Endometrium (tissue), 2 donors: Measurements from ENCODE around the gene USP40.
"Not testable (repeated sequence)": the region's sequence is repeated elsewhere in the genome, so short reads cannot be mapped to it uniquely, and the experiment has no call there.

Source experiments
- FAIRE-seq: peaks from 2 replicates; lab custom pipeline; 2012; peaks lifted over from hg19 to GRCh38; lab: Jason Lieb, UNC
- donor health status: control.
- donor health status: control.

The USP40 gene, protein sequence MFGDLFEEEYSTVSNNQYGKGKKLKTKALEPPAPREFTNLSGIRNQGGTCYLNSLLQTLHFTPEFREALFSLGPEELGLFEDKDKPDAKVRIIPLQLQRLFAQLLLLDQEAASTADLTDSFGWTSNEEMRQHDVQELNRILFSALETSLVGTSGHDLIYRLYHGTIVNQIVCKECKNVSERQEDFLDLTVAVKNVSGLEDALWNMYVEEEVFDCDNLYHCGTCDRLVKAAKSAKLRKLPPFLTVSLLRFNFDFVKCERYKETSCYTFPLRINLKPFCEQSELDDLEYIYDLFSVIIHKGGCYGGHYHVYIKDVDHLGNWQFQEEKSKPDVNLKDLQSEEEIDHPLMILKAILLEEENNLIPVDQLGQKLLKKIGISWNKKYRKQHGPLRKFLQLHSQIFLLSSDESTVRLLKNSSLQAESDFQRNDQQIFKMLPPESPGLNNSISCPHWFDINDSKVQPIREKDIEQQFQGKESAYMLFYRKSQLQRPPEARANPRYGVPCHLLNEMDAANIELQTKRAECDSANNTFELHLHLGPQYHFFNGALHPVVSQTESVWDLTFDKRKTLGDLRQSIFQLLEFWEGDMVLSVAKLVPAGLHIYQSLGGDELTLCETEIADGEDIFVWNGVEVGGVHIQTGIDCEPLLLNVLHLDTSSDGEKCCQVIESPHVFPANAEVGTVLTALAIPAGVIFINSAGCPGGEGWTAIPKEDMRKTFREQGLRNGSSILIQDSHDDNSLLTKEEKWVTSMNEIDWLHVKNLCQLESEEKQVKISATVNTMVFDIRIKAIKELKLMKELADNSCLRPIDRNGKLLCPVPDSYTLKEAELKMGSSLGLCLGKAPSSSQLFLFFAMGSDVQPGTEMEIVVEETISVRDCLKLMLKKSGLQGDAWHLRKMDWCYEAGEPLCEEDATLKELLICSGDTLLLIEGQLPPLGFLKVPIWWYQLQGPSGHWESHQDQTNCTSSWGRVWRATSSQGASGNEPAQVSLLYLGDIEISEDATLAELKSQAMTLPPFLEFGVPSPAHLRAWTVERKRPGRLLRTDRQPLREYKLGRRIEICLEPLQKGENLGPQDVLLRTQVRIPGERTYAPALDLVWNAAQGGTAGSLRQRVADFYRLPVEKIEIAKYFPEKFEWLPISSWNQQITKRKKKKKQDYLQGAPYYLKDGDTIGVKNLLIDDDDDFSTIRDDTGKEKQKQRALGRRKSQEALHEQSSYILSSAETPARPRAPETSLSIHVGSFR

DNA sequence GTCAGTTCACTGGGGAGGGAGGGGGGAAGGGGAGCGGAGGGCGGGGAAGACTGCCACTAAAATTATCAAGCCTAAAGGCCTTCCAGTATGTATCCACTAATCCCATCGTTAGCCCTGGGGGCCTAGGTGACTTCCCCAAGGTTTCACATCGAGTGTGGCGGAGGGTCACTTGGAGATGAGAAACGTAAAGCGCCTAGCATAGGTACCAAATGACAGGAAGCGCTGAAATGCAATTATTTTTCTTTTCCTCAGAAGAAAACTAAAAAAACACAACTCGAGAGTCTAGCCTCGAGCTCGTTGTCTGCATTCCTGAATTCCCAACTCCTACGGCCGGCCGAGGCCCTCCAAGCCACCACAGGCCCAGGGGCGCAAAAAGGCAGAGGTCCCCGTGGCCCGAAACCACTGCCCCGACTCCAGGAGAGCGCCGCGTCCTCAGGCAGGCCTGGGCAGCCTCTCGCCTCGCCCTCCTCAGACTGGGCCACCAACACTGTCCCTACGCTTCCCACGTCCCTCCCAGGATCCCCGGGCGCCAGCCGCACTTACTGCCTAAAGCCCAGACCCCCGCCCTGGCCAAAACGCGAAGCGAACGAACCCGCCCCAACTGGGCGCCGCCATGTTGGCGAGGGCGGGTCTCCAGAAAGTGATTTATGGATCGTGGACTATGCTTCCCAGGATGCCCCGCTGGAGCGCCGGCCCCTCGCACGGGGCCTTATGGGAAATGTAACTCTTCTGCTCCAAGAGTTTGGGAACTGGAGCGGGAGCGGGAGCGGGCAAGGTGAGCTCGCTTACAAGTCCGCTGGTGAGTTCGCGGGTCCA lies at the start of gene USP40:
Gene USP40, minus strand, starts transcription at position 642 of the 816 bp plus-strand sequence. CDS start 1,228 bp downstream, outside the sequence.
- peak; percentile 63 for FAIRE-seq

DNA sequence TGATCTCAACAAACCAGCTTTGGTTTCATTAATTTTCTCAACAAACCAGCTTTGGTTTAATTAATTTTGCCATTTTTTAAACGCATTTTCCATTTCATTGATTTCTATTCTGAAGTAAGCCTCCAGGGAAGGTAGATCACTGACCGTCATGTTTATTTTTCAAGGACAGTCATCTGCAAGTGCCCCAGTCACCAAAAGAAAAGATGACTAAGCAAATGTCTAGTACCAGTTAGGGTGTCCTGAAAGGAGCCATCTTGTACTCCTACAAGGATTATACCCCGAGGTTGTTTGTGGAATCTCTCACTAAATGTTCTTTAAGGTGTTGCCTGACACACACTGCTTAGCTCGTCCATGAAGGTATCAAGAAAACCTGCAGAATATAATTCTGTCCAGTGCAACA lies 44.7 kb upstream of the USP40 start:
- no peak for FAIRE-seq

DNA sequence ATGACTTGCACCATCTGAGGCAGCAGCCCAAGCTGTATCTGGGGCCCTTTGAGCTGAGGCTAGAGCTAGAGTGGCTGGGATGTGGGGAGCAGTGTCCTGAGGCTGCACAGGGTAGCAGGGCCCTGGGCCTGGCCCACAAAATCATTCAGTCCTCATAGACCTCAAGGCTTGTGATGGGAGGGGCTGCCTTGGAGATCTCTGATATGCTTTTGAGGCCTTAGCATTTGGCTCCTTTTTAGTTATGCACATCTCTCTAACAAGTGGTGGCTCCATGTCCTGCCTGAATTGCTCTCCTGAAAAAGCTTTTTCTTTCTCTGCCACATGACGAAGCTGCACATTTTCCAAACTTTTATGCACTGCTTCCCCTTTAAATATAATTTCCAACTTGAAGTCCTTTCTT lies 39.1 kb upstream of the USP40 start:
- FAIRE-seq = no peak

DNA sequence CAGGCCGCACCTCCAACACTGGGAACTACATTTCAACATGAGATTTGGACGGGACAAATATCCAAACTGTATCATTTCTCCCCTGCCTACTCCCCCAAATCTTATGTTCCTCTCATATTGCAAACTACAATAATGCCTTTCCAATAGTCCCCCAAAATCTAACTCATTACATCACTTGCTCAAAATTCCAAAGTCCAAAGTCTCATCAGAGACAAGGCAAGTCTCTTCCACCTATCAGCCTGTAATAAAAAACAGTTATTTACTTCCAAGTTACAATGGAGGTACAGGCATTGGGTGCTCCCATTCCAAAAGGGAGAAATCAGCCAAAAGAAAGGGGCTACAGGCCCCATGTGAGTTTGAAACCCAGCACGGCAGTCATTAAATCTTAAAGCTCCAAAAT lies 38.2 kb upstream of the USP40 start:
- FAIRE-seq = no peak

DNA sequence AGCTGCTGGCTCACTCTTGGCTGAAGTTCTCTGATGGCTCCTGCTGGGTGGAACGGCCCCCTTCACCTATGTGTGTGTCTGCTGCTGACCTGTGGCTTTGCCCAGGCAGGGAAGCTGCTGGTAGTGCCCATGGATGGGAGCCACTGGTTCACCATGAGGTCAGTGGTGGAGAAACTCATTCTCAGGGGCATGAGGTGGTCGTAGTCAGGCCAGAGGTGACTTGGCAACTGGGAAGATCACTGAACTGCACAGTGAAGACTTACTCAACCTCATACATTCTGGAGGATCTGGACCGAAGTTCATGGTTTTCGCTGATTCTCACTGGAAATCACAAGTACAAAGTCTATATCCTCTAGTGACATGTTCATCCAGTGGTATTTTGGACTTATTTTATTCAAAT lies 36.9 kb upstream of the USP40 start:
- no peak for FAIRE-seq

DNA sequence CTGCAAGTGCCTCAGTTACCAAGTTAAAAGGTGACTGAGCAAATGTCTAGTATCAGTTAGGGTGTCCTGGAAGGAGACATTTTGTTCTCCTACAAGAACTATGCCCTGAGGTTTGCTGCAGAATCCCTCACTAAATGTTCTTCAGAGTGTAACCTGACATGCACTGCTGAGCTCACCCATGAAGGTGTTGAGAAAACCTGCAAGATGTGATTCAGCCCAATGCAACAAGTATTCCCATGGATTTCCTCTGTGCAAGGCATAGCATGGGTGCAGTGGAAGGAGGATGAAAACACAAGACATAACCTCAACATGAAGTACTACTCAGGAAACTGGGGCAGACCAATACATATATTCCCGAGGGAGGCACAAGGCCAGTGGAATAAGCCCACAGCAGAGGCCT lies 35.5 kb upstream of the USP40 start:
- FAIRE-seq = no peak

DNA sequence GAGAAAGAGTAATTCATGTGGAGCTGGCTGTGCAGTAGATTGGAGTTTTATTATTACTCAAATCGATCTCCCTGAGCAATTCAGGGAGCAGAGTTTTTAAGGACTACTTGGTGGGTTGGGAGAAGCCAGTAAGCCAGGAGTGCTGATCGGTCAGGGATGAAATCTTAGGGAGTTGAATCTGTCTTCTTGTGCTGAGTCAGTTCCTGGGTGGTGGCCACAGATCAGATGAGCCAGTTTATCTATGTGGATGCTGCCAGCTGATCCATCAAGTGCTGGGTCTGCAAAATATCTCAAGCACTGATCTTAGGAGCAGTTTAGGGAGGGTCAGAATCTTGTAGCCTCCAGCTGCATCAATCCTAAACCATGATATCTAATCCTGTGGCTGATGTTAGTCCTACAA lies 33.8 kb upstream of the USP40 start:
- FAIRE-seq = no peak

DNA sequence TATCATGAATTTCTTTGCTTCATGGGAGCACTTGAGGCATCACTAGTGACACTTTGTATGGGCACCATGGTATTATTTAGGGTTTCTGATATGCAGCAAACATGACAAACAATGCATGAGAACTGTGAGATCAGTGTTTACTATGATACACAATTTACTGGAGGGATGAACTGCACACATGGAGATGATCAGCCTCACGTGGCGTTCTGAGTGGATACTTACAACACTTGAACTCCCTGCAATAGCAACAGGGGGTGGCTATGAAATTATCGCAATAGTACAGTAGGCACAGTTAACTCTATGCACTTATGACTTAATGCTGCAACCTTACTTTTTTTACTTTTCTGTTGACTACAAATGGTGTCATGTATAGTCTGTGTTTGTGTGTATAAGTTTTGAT lies 32.4 kb upstream of the USP40 start:
- FAIRE-seq = no peak

DNA sequence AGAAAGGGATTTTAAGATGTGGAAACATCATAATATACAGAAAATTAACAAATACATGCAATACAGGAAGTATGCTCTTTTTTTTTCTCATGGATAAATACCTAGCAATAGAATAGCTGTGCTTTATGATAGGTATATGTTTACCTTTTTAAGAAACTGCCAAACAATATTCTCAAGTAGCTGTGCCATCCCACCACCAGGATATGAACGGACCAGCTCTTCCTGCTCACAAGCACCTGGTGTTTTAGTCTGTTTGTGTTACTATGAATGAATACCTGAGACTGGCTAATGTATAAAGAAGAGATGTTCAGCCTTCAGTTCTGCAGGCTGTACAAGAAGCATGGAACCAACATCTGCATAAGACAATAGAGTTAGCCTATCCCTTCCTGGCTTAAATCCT lies 30.9 kb upstream of the USP40 start:
- FAIRE-seq = no peak

DNA sequence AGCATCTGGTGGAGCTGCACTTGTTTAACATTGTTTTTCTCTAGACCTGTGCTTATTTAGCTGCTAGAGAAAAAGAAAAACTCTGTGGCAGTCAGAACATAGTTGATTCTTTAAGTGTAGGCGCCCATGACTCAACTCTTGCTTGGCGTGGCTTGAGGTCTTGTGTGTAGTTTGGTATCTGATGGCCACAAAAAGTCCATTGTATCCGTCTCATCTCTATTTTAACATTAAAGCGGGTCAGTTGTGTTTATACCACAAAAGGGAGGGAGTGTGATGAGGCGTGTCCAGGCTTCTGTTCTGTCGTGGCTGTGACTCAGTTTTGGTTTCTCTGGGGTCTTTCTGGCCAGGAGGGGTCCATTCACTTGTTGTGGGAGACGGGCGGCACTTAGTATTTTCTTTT lies 26.6 kb upstream of the USP40 start:
- no peak for FAIRE-seq

DNA sequence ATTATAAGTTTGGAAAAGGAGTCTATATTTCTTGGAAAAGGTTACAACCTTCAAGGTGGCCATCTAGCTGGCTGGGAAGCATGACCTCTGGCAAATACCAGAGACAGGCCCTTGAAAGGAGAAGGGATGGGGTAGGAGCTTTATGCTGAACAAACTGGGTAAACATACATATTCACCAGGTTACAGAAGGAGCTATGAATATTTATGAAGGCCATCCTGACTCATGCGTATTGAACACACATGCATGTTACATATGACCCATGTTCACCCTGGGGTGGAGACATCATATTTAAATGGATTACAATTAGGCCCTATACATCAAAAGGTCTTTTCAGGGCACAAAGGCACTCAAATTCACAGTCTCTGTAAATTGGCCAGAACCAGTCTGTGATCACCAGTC lies 26.1 kb upstream of the USP40 start:
- not testable (repeated sequence) for FAIRE-seq

DNA sequence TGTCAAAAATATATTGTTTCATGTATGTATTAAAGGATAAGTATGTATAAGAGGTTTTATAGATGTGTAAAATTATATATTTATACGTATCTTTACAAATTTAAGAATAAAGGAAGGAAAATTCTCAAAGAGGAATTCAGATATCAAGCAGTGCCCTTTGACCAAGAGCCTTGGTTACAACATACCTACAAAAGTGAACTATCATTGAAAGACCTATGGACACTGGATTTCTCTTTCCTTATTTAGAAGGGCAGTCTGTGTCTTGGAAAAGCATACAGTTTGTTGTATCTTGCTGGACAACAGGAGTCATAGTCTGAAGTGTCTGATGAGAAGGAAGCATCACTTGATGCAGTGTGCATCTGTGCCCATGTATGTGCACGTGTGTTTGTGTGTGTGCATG lies 21.8 kb upstream of the USP40 start:
- FAIRE-seq = no peak

DNA sequence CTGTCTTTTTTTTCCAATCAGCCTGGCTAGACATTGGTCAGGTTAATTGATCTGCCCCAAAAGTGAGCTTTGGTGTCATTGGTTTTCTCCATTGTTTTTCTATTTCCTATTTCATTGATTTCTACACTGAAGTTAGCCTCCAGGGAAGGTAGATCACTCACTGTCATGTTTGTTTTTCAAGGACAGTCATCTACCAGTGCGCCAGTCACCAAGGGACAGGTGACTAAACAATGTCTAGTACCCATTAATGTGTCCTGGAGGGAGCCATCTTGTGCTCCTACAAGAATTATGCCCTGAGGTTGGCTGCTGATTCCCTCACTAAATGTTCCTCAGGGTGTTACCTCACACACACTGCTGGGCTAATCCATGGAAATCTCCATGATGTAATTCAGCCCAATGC lies 17.6 kb upstream of the USP40 start:
- FAIRE-seq = no peak

DNA sequence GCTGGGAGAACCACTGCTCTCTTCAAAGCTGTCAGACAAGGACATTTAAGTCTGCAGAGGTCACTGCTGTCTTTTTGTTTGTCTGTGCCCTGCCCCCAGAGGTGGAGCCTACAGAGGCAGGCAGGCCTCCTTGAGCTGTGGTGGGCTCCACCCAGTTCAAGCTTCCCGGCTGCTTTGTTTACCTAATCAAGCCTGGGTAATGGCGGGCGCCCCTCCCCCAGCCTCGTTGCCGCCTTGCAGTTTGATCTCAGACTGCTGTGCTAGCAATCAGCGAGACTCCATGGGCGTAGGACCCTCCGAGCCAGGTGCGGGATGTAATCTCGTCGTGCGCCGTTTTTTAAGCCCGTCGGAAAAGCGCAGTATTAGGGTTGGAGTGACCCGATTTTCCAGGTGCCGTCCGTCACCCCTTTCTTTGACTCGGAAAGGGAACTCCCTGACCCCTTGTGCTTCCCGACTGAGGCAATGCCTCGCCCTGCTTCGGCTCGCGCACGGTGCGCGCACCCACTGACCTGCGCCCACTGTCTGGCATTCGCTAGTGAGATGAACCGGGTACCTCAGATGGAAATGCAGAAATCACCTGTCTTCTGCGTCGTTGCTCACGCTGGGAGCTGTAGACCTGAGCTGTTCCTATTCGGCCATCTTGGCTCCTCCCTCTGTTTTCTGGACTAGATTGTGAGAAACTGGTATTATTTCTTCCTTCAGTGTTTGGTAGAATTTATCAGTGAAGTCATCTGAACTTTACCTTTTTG lies 16.8 kb upstream of the USP40 start:
- FAIRE-seq = not testable (repeated sequence)

DNA sequence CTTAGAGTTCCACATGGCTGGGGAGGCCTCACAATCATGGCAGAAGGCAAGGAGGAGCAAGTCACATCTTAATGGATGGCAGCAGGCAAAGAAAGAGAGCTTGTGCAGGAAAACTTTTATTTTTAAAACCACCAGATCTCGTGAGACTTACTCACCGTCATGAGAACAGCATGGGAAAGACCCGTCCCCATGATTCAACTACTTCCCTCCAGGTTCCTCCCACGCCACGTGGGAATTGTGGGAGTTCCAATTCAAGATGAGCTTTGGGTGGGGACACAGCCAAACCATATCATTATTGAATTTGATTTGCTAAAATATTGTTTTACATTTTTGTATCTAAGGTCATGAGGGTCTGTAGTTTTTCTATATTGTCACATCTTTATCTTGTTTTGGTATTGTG lies 10.8 kb upstream of the USP40 start:
- FAIRE-seq = not testable (repeated sequence)

DNA sequence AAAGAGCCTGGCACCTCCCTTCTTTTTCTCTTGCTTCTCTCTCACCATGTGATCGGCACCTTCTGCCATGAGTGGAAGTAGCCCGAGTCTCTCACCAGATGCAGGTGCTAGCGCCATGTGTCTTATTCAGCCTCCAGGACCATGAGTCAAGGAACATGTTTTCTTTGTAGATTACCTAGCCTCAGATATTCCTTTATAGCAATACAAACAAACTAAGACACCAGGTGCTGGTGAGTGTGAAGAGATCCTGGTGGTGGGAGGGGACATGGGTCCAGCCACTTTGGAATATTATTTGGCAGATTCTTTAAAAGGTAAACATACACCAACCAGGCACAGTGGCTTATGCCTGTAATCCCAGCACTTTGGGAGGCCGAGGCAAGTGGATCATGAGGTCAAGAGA lies 5.9 kb upstream of the USP40 start:
- FAIRE-seq = no peak

DNA sequence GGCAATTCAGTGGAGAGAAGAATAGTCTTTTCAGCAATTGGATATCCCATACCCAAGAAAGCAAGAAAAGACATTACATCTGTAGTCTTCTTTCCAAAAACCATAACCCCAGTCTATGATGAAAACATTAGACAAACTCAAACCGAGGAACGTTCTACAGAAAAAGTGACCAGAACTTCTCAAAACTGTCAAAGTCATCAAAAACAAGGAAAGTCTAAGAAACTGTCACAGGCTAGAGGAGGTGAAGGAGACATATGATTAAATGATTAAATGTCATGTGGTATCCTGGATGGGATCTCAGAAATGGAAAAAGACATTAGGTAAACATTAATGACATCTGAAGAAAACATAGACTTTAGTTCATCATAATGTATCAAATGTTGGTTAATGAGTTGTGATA lies 4.9 kb upstream of the USP40 start:
- FAIRE-seq = no peak

DNA sequence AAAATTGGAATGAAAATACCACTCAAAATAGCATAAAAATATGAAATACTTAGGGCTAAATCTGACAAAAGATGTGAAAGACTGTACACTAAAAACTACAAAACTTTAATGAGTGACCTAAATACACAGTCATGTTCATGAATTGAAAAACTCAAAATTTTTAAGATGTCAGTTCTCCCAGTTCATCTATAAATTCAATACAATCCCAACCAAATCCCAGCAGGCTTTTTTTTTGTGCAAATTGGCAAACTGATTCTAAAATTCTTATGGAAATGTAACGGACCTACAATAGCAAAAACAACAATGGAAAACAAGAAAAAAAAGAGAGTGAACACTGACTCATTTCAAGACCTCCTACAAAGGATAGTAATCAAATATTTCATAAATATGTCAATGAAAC lies 4.4 kb upstream of the USP40 start:
- FAIRE-seq = no peak

DNA sequence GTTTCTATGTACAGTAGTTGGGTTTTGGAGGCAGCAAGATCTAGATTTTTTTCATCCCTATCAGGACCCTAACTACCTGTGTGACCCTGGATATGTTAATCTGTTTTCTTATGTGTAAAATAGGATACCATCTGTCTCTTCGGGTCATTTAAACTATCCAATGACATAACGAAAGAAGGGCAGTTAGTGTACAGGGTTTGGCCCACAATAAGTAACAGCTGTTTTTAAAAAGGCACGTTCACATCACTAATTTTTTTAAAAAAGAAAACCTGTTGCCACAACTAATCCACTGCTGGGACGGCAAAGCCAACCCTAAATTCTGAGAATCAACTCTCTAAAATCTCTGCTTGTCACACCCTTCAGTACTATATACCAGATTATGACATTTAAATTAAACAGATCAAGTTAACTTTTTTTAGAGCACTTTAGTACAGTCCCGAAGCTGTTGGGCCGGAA lies 869 bp downstream of the USP40 start:
- FAIRE-seq = no peak

DNA sequence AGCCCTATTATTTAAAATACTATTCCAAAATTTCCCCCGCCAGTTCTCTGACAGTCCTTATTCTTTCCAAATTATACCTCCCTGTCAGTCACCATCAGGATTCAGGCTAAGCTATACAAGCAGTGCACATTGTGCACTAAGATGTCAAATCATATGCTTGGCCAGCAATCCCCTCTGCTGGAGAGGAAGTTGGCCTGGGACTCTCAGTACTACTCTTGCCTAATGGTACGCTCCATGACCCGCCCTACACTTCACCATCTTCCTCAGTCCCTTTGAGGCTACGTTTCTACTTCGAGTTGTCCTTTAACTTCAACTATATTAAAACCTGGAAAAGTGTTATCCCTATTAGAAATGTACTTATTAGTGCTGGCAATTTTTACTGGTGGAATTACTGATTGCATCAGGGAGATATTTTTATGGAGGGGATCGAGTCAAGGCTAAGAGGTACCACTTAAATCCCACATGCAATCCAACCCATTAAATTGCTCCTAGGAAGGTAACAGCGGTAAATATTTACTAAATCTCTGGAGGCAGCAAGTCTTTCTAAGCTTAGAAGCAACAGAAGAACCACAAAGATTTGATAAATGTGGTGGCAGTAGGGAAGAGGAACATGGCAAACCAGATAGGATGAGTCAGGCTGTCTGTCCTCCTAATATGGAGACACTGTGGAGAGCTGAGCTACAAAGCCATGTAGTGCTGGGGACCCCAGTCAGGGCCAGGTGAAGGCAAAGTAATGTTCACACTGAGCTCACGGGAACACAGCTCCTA lies 2.7 kb downstream of the USP40 start:
- FAIRE-seq = no peak
